ENCODE measurements around the gene STAP1.
"Not testable (repeated sequence)": the region's sequence is repeated elsewhere in the genome, so short reads cannot be mapped to it uniquely, and the experiment has no call there.

The STAP1 gene

DNA sequence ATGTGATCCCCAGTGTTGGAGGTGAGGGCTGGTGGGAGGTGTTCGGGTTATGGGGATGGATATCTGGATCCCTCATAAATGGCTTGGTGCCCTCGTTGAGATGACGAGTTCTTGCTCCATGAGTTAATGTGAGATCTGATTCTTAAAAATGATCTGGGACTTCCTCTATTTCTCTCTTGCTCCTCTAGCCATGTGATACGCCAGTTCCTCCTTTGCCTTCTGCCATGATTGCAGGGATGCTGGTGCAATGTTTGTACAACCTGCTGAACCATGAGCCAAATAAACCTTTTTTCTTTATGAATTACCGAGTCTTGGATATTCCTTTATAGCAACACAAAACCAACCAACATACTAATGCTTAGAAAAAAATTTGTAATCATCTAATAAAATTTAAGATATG is 56.6 kb downstream of the STAP1 start:
- no peak for DNase-seq (ENCODE audit: low read depth)
- H3K4me3 ChIP-seq (ENCODE audit: low read length), result no peak overlapping the region
- TF ChIP-seq, protein P1, sequence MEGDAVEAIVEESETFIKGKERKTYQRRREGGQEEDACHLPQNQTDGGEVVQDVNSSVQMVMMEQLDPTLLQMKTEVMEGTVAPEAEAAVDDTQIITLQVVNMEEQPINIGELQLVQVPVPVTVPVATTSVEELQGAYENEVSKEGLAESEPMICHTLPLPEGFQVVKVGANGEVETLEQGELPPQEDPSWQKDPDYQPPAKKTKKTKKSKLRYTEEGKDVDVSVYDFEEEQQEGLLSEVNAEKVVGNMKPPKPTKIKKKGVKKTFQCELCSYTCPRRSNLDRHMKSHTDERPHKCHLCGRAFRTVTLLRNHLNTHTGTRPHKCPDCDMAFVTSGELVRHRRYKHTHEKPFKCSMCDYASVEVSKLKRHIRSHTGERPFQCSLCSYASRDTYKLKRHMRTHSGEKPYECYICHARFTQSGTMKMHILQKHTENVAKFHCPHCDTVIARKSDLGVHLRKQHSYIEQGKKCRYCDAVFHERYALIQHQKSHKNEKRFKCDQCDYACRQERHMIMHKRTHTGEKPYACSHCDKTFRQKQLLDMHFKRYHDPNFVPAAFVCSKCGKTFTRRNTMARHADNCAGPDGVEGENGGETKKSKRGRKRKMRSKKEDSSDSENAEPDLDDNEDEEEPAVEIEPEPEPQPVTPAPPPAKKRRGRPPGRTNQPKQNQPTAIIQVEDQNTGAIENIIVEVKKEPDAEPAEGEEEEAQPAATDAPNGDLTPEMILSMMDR (conservative IDR thresholded peaks at IDR 0.05; ENCODE audit: low read length), result no peak

DNA sequence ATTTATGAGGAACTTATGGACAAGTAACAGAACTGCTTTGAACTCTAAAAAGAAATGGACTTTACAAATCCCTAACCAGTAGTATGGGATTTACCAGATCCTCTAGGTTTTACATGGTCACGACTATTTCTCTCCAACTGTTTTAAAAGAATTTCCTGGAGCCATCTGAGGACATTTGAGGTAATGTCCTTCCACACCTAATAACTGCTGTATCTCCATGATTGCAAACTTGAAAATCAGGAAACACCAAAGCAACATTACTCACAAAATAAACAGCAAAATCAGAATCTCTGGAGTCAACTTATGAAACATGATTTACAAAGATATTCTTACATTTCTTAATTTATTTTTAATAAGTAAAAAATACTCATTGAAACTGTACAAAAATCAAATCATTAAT is 58.0 kb downstream of the STAP1 start:
- TF ChIP-seq, protein P1 (conservative IDR thresholded peaks at IDR 0.05; ENCODE audit: low read length), result no peak
- no peak for DNase-seq (ENCODE audit: low read depth)
- H3K4me3 ChIP-seq (ENCODE audit: low read length), result no peak overlapping the region

DNA sequence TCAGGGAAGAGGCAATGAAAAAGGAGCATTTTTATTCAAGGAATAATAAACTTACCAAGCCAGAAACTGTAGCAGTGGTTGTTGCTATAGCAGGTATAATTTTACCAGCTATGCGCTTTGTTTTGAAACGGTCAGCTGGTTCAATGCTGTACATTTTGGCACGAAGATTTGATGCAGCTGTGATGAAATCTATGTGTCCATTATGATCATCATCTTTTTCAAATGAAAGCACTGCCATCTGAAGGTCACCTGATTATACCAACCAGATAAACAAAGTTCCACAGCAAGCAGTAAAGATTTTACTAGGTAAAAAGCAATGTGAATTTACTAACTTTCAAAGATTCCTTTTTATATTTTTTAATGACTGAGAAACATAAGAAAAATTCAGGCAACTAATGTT is 66.4 kb downstream of the STAP1 start:
- no peak for DNase-seq (ENCODE audit: low read depth)
- no peak overlapping the region for H3K4me3 ChIP-seq (ENCODE audit: low read length)
- TF ChIP-seq, protein P1 (conservative IDR thresholded peaks at IDR 0.05; ENCODE audit: low read length), result no peak

DNA sequence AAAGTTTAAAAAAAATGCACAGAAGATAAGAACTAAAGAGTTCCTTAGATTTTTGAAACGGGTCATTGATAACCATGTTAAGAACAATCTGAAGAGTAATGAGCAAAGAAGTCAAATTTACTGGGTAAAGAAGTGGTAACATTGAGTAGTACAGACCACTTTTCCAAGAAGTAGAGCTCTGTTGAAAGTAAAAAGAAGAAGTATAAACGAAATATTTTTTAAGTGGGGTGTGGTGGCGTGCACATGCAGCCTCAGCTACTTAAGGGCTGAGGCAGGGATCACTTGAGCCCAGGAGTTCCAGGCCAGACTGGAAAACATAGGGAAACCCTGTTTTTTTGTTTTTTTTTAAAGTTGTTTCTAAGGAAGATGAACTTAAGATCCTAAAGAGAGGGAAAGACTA is 74.0 kb downstream of the STAP1 start:
- TF ChIP-seq, protein P1 (conservative IDR thresholded peaks at IDR 0.05; ENCODE audit: low read length), result no peak
- no peak overlapping the region for H3K4me3 ChIP-seq (ENCODE audit: low read length)
- DNase-seq (ENCODE audit: low read depth), result no peak

DNA sequence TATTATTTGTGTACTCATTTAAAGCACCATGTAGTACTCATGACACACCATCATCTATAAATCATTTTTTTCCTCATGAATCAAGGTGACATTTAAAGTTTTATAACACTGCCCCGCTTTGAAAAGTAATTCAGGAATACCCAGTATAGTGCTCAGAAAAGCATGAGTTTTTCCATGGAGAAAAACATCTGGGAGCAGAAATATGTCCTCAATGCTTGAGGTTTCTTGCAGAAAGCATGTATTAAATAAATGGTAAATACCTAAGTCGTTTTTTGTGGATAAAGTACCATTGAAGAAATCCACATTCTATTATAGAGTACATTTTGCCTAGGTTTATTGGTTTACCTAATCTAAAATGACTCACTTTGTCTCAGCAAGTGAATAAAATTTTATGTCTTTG is 76.2 kb downstream of the STAP1 start:
- DNase-seq (ENCODE audit: low read depth), result no peak
- H3K4me3 ChIP-seq (ENCODE audit: low read length), result no peak overlapping the region
- TF ChIP-seq, protein P1 (conservative IDR thresholded peaks at IDR 0.05; ENCODE audit: low read length), result no peak

DNA sequence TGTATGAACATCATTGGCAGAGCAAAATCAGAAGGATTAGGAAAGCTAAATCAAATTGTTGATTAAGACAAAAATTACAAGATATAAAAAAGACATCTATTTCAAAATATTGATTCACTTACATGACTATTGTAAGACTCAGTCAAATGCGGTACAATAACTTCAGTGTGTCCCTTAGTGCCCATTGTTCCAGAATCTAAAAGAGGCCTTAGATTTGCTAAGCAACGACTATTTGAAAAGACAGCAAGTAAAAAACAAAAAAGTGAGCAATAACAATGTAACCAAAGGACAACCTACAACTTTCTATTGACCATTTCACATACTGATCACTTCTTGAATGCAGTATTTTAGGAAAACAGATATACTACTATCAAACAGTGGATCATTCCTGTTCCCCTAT is 76.8 kb downstream of the STAP1 start:
- DNase-seq (ENCODE audit: low read depth), result no peak
- TF ChIP-seq, protein P1 (conservative IDR thresholded peaks at IDR 0.05; ENCODE audit: low read length), result no peak

DNA sequence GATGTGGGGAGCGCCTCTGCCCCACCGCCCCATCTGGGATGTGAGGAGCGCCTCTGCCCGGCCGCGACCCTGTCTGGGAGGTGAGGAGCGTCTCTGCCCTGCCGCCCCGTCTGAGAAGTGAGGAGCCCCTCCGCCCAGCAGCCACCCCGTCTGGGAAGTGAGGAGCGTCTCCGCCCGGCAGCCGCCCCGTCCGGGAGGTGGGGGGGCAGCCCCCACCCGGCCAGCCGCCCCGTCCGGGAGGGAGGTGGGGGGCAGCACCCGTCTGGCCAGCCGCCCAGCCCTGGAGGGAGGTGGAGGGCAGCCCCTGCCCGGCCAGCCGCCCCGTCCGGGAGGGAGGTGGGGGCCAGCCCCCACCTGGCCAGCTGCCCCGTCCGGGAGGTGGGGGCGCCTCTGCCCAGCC is 78.5 kb downstream of the STAP1 start:
- not testable (repeated sequence) for H3K4me3 ChIP-seq (ENCODE audit: low read length); DNase-seq (ENCODE audit: low read depth)

More for the DNA sequence above, 76.8 kb downstream of the STAP1 start:
- H3K4me3 ChIP-seq (ENCODE audit: low read length), result no peak overlapping the region

DNA sequence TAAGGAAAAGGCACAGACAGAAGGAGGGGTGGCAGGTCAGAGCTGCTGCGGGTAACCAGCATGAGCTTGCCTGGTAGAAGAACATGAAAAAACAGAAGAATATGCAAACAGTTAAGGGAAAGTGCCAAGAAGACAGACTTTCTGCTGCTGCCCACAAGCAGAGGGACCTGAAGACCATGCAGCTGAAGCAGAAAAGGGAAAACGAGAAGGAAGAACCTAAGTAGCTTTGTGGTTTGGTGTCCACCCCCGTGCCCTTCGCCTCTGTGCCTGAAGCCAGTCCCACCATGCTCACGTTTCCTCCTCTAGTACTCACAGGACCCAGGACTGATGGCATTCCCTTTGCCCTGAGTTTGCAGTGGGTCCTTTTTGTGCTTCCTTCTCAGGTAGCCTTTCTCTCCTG is 79.6 kb downstream of the STAP1 start:
- DNase-seq (ENCODE audit: low read depth), result no peak
- TF ChIP-seq, protein P1 (conservative IDR thresholded peaks at IDR 0.05; ENCODE audit: low read length), result no peak
- no peak overlapping the region for H3K4me3 ChIP-seq (ENCODE audit: low read length)
